ENCODE data around the gene HOXC12.

HOXC12 gene

GRCh38 chr12:53970451-53970850 is 15.7 kb downstream of the HOXC12 start:
- TF ChIP-seq, protein P1, sequence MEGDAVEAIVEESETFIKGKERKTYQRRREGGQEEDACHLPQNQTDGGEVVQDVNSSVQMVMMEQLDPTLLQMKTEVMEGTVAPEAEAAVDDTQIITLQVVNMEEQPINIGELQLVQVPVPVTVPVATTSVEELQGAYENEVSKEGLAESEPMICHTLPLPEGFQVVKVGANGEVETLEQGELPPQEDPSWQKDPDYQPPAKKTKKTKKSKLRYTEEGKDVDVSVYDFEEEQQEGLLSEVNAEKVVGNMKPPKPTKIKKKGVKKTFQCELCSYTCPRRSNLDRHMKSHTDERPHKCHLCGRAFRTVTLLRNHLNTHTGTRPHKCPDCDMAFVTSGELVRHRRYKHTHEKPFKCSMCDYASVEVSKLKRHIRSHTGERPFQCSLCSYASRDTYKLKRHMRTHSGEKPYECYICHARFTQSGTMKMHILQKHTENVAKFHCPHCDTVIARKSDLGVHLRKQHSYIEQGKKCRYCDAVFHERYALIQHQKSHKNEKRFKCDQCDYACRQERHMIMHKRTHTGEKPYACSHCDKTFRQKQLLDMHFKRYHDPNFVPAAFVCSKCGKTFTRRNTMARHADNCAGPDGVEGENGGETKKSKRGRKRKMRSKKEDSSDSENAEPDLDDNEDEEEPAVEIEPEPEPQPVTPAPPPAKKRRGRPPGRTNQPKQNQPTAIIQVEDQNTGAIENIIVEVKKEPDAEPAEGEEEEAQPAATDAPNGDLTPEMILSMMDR (IDR thresholded peaks at IDR 0.05; ENCODE audit: control insufficient read depth, extremely low read depth, insufficient read depth), result no peak
- no peak overlapping the region for H3K4me3 ChIP-seq (ENCODE audit: low read depth, low read length)
- DNase-seq (ENCODE audit: low read depth), result no peak

DNA sequence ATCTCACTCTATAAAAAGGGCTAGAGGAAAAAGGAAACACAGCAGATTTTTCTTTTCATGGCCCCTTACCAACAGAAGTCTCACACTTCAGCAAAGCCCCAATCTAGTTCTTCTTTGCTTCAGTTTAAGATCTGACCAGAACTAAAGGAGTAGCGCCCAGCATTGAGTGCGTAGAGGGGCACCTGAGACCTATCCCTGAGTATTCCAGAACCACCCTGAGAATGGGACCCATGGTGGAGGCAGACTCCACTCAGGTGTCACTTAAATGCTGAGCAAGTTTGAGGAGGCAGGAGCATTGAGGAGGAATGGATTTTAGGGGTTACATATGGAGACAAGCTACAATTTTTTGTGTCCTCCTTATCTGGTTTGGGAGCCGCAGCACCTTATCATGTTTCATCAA is 16.4 kb downstream of the HOXC12 start:
- DNase-seq (ENCODE audit: low read depth), result no peak
- no peak overlapping the region for H3K4me3 ChIP-seq (ENCODE audit: low read depth, low read length)
- TF ChIP-seq, protein P1 (IDR thresholded peaks at IDR 0.05; ENCODE audit: control insufficient read depth, extremely low read depth, insufficient read depth), result no peak

GRCh38 chr12:53971686-53972085 is 17.0 kb downstream of the HOXC12 start:
- TF ChIP-seq, protein P1 (IDR thresholded peaks at IDR 0.05; ENCODE audit: control insufficient read depth, extremely low read depth, insufficient read depth), result no peak
- no peak for DNase-seq (ENCODE audit: low read depth)
- no peak overlapping the region for H3K4me3 ChIP-seq (ENCODE audit: low read depth, low read length)

GRCh38 chr12:53972152-53972702 is 17.5 kb downstream of the HOXC12 start:
- H3K4me3 ChIP-seq (ENCODE audit: low read depth, low read length), result no peak overlapping the region
- TF ChIP-seq, protein P1 (IDR thresholded peaks at IDR 0.05; ENCODE audit: control insufficient read depth, extremely low read depth, insufficient read depth), result no peak
- no peak for DNase-seq (ENCODE audit: low read depth)

DNA sequence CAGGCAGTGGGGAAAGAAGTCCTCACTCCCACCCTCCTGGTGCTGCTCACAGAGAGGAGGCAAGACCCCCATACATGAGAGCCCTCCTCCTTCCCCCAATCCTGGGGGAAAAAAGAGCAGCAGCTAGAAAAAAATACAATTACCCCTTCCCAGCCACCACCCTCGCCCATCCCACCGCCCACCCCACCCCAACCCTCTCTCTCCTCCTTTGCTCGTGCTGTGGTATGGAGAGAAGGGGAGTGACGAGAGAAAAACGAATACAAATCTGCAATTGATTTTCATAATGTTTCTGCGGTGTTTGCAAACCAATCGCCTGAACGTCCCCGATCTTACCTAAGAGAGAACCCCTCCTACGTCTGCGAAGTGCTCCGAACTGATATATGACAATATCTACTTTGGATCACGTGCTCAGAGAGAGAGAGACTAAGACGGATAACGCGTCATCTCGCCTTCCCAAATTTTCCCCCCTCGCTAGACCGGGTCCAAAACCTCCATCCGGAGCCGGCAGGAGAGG is 18.1 kb downstream of the HOXC12 start, which contains the start of gene HOXC11:
HOXC11 (plus strand) TSS at position 405 of the 514 bp plus-strand sequence. CDS start 116 bp downstream, outside the sequence.
- no peak for DNase-seq (ENCODE audit: low read depth)
- no peak within 1 kb of the TSS for H3K4me3 ChIP-seq (ENCODE audit: low read depth, low read length)
- TF ChIP-seq, protein P1 (IDR thresholded peaks at IDR 0.05; ENCODE audit: control insufficient read depth, extremely low read depth, insufficient read depth), result no peak

- no peak for DNase-seq (ENCODE audit: low read depth)
- no peak overlapping the region for H3K4me3 ChIP-seq (ENCODE audit: low read depth, low read length)
- TF ChIP-seq, protein P1 (IDR thresholded peaks at IDR 0.05; ENCODE audit: control insufficient read depth, extremely low read depth, insufficient read depth), result no peak
These were observed 18.7 kb downstream of the HOXC12 start for GRCh38 chr12:53973236-53974042.
